Measurements from ENCODE around the gene CUEDC2.

The CUEDC2 gene

DNA sequence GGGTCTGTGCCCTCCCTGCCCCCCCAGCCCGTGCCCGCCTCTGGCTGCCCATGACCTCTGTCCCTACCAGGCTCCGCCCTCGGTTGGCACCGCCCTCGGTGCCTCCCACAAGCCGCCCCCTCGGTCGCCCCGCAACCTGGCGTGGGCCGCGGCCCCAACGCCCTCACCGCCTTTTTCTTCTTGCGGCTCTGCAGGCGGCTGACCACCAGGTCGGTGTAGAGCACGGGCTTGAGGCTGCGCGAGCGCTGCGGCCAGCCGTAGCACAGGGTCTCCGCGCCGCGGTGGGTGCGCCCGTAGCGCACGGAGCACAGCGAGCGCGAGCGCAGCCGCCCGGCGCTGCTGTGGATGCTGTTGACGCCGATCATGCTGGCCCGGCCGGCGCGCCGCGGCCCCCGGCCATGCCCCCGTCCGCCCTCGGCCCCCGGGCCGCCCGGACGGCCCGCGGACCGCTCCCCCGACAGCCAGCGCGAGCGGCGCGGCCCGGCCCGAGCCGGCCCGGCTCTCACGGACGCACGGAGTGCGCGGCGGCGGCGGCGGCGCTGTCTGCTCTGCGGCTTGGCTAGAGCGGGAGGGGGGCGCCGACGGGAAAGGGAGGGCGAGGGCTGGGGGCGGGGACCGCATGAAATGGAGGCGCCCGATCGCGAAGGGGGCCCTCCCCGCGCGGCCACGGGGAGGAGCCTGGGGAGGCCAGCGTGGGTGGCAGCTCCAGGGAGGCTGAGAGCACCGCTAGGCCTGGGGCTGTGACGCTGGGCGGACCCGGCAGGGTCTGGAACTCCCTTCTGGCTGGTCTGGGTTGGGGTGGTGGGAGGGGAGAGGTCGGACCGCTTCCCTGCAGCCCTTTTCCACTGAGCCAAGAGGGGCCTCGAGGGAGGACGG lies 23.4 kb downstream of the CUEDC2 start:
- DNase-seq: peak; percentile 41

DNA sequence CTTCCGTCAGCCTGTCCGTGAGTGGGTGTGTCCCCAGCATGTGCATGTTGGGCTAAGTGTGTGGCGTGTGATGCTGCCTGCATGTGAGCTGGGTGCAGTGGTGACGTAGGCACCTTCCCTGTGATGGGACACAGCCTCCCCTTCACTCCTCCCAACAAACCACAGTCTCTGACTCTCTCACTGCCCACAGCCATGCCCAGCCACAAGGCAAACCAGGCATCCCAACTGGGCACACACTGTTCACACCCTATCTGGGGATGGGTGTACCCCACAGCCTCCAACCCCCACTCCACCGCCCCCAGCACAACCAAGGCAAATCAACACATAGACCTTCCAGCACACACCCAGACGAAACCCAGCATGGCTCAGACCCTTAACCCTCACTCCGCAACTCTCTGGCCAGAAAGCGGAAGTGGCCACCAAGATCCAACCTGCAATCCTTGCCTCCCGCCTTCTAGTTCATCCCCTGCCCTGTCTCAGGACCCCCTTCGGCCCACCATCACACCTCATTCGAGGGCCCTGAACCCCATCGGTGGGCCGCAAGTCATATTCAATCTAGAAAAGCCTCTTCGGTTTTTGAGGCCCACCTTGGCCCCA lies 24.1 kb downstream of the CUEDC2 start:
- DNase-seq: no peak

DNA sequence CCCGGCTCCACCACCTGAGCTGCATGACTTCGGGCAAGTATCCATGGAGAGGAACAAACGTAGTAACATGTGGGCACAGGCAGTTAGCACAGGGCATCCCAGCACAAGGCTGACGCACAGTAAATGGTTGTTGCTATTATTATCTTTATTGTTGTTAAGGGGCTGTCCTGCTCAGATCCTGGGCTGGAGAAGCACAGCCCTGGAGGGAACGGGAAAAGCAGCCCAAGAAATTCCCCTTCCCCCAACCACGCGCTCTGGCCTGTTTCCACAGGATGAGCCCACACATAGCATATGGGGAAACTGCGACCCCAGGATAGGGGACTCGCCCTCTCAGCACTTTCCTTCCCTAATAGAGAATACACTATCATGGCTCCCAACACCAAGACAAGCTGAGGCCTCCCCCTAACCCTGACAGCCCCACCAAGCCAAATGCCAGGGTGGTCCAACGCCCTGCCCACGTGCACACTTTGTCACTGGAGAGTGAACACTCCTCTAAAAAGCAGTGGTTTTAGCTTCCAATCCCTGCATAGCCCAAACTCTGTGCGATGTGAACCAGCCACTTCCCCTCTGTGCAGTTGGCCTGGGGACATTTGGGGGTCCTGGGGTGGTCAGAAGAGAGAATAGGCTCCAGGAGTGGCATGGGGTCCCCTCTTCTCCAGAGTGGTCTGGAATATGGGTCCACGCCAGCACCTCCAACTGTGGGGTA lies 24.8 kb downstream of the CUEDC2 start:
- DNase-seq: no peak

DNA sequence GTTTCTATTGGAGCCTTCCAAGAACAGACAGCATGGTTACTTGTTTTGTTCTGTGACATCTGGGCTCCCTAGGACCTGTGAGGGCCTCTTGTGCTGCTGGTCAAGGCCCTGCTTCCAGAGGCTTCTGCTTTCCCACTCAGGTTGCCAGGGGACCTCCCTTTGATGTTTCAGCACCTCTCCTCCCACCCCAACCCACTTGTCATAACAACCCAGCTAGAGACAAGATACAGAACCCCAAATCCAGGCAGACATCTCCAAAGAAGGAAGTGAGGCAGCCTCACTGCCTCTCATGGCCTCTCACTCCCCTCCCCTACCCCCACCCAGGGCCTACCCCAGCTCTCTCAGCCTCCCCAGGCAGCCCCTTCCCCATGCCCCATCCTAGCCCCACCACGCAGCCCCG lies 25.6 kb downstream of the CUEDC2 start:
- DNase-seq: no peak

DNA sequence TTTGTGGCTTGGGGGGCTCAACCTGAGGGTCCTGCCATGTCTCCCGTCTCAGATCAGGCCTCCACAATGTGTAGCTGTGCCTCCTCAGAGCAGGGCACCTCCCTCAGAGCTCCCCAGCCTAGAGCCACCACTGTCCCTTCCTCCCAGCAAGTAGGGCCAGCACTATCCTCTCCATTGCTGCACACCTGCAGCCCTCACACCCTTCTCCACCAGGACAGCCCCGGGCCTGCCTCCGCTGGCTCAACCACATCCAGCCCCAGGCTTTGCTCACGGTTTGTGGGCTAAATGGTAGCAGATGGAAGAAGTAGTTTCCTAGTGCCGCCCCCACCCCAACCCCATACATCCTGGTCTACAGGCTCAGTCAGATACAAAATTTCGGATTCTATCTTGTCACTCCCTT lies 26.7 kb downstream of the CUEDC2 start:
- no peak for DNase-seq

DNA sequence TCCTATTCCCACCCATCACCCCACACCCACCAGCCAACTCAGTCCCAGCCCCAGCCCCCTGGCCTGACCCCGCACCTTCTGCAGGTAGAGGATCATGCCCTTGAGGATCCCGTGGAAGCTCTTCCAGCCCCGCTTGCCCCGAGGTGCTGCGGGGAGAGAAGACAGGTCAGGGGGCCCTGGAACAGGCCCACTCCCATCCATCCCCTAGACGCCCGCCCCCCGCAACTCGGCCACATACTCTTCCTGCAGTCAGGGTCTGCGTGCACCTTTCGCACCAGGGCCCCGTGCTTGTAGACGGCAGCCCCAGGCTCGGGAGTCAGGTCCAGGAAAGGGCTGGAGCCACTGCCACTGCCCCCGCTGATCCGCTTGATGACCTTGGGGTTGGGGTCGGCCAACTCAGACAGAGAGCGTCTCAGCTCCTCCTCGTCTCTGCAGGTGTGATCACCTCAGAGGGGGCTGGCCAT lies 27.2 kb downstream of the CUEDC2 start:
- no peak for DNase-seq

DNA sequence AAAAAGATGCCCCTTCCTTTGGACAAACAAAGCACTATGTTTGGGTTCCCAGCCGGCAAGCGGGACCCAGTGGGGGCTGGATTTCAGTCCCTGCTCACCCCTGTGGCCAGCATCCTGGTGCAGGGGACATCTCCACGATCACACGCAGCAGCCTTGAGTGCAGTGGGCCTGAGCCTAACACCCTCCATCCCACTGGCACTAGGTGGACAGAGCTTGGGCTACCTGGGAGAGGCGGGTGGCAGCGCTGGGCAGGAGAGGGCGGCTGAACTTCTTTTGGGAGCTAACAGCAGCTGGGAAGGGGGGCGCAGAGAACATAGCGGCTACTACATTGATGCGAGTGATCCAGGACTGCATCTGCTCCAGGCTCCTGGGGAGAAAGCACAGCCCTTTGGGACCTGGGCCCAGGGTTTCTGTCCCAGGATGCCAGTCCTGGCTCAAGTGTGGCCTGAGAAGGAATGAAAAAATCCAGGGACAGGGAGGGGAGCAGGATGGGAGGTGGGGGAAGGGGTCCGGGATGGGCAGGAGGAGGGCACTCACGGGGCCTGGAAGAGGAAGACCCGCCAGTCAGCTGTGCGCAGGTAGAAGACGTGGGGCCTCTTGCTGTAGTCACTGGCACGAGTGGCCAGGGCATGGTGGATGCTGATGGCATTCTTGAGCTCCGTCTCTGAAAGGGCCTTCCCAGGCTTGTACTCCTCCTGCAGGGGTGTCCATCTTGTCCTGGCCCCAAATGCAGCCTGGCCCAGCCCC lies 27.8 kb downstream of the CUEDC2 start:
- DNase-seq: no peak

DNA sequence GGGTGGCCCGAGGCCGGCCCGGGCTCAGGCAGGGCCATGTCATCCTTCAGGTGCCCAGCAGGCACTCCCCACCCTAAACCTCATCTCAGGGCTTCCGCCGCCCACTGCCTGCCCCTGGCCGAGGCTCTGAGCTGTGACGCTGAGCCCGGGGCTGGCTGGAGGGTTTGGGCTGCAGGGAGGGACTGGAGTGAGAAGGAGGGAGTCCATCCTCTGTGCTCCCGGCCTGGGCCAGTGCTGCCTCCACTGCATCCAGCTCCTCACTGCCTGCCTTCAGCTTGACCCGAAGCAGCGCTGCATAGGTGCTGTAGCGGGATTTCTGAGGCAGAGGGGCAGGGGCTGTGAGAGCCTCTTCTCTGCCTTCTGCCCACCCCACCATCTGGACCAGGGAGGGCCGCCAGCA lies 29.3 kb downstream of the CUEDC2 start:
- no peak for DNase-seq

DNA sequence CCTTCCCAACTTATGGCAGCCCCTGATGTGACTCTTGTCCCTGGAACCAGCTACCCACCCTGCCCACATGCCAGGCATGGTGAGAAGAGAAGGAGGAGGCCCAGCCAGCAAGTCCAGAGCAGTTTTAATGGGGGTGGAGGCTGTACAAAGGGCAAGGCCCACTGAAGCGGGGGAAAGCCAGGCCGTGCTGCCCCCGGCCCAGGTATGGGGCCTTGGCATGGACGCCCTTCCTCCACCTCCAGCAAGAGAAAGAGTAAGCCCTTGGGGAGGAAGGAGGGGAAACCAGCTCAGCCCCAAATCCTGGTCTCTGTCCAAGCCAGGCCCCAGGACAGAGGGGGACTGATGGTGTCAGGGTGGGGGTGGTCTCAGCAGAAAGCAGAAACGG lies 29.9 kb downstream of the CUEDC2 start:
- no peak for DNase-seq

DNA sequence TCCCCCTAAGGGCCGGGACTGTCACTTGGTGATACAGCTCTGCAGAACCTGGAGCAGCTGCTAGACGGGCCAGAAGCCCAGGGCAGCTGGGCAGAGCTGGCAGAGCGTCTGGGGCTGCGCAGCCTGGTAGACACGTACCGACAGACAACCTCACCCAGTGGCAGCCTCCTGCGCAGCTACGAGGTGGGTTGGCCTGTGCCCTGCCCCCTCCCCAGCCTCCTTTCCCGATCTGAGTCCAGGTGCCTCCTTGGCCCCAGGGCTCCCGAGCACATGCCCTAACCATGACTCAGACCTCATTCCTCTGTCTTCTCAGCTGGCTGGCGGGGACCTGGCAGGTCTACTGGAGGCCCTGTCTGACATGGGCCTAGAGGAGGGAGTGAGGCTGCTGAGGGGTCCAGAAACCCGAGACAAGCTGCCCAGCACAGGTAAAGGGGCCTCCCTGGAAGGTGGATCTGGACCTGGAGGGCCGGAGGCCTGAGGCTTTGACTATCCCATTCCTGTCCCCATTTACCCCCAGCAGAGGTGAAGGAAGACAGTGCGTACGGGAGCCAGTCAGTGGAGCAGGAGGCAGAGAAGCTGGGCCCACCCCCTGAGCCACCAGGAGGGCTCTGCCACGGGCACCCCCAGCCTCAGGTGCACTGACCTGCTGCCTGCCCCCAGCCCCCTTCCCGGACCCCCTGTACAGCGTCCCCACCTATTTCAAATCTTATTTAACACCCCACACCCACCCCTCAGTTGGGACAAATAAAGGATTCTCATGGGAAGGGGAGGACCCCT lies 30.5 kb downstream of the CUEDC2 start:
- no peak for DNase-seq

DNA sequence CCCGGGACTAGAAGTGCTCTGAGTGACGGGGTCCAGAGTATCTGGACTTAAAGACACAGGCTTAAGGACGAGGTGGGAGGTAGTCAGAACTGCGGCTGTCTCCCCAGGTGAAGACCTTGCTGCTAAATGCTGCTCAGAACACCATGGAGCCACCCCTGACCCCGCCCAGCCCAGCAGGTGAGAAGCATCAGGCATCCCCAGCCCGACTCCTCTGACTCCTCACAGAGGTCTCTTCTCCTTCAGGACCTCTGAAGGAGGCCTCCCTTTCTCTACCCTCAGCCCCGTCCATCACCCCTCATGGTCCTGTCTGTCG lies 31.1 kb downstream of the CUEDC2 start:
- no peak for DNase-seq

DNA sequence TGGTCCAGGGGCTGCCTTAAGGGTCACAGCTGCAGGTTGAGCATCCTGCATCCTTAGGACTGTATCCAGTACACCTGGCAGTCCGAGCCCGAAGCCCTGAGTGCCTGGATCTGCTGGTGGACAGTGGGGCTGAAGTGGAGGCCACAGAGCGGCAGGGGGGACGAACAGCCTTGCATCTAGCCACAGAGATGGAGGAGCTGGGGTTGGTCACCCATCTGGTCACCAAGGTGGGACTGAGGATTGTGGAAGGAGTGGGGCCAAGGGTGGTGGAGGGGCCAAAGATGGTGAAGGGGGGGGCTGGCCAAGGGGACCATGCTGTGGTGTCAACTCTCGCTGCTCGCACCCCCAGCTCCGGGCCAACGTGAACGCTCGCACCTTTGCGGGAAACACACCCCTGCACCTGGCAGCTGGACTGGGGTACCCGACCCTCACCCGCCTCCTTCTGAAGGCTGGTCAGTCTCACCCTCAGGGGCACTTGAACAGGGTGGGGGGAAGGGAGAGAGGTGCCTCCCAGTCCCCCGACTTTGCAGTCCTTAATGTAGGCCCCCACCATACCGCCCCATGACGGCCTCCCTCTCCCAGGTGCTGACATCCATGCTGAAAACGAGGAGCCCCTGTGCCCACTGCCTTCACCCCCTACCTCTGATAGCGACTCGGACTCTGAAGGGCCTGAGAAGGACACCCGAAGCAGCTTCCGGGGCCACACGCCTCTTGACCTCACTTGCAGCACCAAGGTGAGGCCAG lies 31.6 kb downstream of the CUEDC2 start:
- DNase-seq: no peak

DNA sequence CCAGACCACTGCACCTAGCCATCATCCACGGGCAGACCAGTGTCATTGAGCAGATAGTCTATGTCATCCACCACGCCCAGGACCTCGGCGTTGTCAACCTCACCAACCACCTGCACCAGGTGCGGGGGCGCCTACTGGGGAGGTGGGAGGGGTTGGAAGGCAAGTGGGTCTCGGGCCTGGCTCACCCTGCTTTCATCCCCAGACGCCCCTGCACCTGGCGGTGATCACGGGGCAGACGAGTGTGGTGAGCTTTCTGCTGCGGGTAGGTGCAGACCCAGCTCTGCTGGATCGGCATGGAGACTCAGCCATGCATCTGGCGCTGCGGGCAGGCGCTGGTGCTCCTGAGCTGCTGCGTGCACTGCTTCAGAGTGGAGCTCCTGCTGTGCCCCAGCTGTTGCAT lies 32.3 kb downstream of the CUEDC2 start:
- DNase-seq: peak; percentile 12

DNA sequence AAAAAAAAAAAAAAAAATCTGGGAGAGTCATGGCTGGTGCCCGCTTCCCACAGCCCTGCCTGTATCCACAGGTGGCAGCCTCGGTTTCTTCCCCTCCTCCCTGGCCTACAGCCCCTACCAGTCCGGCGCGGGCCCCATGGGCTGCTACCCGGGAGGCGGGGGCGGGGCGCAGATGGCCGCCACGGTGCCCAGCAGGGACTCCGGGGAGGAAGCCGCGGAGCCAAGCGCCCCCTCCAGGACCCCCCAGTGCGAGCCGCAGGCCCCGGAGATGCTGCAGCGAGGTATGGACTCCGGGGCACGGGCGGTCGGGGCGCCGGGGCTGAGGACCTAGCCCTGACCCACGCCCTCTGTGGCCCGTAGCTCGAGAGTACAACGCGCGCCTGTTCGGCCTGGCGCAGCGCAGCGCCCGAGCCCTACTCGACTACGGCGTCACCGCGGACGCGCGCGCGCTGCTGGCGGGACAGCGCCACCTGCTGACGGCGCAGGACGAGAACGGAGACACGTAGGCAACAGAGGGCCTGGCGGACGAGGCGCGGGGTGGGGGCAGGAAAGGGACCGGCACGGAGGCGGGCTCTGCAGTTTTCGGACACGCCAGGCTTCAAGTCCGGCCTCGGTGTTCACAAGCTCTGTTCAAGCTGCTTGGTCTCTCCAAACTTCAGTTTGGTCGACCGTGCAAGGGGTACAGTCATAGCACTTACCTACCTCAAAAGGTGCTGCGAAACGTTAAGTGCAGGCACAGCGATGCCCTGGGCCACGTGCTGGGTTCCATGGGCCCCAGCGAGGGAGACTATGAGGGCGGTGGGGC lies 33.0 kb downstream of the CUEDC2 start:
- peak; percentile 54 for DNase-seq

DNA sequence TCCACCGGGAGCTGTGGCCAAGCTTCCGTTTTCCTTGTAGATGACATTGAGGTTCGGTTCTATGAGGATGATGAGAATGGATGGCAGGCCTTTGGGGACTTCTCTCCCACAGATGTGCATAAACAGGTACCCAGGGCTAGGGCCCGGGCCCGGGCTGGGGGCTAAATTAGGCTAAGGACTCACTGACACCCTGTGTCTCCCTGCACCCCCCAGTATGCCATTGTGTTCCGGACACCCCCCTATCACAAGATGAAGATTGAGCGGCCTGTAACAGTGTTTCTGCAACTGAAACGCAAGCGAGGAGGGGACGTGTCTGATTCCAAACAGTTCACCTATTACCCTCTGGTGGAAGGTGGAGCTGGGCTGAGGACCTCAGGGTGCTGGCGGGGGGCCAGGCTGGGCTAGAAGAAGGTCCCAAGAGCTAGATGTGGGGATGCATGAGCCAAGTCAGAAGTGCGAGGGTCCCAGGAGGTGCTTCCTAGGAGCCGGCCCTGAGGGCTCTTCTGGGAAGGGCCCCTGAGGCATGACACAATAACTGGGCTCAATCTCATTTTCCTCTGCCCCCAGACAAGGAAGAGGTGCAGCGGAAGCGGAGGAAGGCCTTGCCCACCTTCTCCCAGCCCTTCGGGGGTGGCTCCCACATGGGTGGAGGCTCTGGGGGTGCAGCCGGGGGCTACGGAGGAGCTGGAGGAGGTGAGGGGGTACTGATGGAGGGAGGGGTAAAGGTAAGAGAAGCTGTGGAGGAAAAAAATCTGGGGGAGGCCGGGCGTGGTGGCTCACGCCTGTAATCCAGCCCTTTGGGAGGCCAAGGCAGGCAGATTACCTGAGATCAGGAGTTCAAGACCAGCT lies 34.0 kb downstream of the CUEDC2 start:
- DNase-seq: no peak

DNA sequence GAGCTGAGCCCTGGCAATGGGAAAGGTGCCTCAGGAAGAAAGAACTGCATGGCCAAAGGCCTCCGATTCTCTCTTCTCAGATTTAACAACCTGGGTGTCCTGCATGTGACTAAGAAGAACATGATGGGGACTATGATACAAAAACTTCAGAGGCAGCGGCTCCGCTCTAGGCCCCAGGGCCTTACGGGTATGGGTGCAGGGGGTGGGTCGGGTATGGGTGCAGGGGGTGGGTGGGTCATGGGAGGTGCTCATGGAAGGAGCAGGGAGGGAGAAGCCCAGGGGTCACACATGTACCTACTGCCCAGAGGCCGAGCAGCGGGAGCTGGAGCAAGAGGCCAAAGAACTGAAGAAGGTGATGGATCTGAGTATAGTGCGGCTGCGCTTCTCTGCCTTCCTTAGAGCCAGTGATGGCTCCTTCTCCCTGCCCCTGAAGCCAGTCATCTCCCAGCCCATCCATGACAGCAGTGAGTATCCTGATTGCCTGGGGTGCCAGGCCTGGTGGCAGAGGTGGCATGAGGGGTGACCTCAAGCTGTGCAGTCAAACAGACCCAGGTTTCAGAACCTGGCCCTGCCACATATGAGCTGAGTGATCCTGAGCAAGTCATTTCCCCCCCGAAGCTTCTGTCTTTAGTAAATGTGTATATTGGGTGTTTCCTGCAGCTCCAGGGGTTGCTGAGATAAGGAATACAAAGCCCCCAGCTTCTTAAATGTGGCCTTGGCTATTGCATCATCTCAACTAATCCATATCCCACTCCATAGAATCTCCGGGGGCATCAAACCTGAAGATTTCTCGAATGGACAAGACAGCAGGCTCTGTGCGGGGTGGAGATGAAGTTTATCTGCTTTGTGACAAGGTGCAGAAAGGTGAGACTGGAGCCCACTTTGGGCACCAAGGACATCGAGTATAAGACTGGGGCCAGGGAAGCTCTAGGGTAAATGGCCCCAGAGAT lies 34.9 kb downstream of the CUEDC2 start:
- DNase-seq: no peak

DNA sequence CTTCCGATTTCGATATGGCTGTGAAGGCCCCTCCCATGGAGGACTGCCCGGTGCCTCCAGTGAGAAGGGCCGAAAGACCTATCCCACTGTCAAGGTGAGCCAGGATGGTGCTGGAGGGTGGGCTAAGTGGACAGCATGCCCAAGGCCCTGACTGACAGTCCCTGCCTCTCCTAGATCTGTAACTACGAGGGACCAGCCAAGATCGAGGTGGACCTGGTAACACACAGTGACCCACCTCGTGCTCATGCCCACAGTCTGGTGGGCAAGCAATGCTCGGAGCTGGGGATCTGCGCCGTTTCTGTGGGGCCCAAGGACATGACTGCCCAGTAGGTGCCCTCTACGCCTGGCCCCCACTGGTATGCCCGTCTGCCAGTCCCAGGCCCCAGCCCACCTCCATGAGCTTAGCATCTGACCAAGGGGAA lies 35.6 kb downstream of the CUEDC2 start:
- no peak for DNase-seq

DNA sequence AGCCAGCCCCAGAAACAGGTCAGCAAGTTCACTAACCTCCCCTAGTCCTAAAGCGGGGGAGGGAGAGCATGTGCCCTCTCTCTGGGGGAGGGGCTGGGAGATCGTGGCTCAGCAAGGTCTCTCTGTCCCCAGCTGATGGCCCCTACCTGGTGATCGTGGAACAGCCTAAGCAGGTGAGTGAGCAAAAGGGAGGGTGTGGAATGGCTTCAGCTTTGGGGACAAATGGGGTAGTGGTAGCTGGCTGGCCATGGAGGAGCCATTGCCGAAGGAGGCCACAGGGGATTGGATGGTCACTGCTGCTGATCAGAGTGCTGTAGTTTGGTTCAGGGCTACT lies 36.1 kb downstream of the CUEDC2 start:
- DNase-seq: no peak
